ENCODE data around the gene PHLDA1.

GRCh38 chr12:76020281-76020680 lies 11.3 kb downstream of the PHLDA1 start:
- TF ChIP-seq REST (IDR thresholded peaks at IDR 0.05; ENCODE audit: low read depth, low read length), result no peak
- TF ChIP-seq CTCF (IDR thresholded peaks at IDR 0.05), result no peak
- TF ChIP-seq MAX (IDR thresholded peaks at IDR 0.05; ENCODE audit: low read depth), result no peak; the same call in 1 of the 2 replicates

Measured in SK-N-SH (cell line).